ENCODE measurements around the gene CERS1.

Gene CERS1

GRCh38 chr19:18879579-18880373, 16.2 kb downstream of the CERS1 start:
- H3K27ac ChIP-seq: no peak overlapping the region

GRCh38 chr19:18878858-18879578, 16.9 kb downstream of the CERS1 start:
- TF ChIP-seq CTCF (conservative IDR thresholded peaks at IDR 0.05): no peak
- H3K27ac ChIP-seq: no peak overlapping the region

More at GRCh38 chr19:18879579-18880373, 16.2 kb downstream of the CERS1 start:
- no peak for TF ChIP-seq CTCF (conservative IDR thresholded peaks at IDR 0.05)

- no peak for TF ChIP-seq CTCF (conservative IDR thresholded peaks at IDR 0.05)
- H3K27ac ChIP-seq: no peak overlapping the region
Measured at GRCh38 chr19:18878058-18878797, 17.7 kb downstream of the CERS1 start.

GRCh38 chr19:18876865-18877264, 19.1 kb downstream of the CERS1 start:
- no peak overlapping the region for H3K27ac ChIP-seq
- TF ChIP-seq CTCF (conservative IDR thresholded peaks at IDR 0.05): no peak

- H3K27ac ChIP-seq: no peak overlapping the region
- no peak for TF ChIP-seq CTCF (conservative IDR thresholded peaks at IDR 0.05)
Measured at GRCh38 chr19:18875726-18876125, 20.2 kb downstream of the CERS1 start.

- no peak for TF ChIP-seq CTCF (conservative IDR thresholded peaks at IDR 0.05)
- no peak overlapping the region for H3K27ac ChIP-seq
Measured at GRCh38 chr19:18871543-18871942, 24.4 kb downstream of the CERS1 start.

Data from VCaP (cell line).